Fibroblast of pulmonary artery (primary cell): Measurements from ENCODE around the gene ABCC3.

Source experiments
- DNase-seq: peaks from one replicate; pipeline ENCODE4 v3.0.0-alpha.2; 2010; ENCODE audit warnings: low read depth
- H3K4me3 ChIP-seq: replicated peaks from 2 replicates; pipeline ENCODE4 v1.5.1; 2011; ENCODE audit warnings: low read depth, mild to moderate bottlenecking, control low read depth, low read length, moderate library complexity
- CTCF ChIP-seq: IDR thresholded peaks from 2 replicates; pipeline ENCODE4 v1.5.1; 2011; ENCODE audit warnings: mild to moderate bottlenecking, control low read depth, low read length, inconsistent platforms; ENCODE audit errors: missing control alignments

The ABCC3 gene

GRCh38 chr17:50731575-50732460, 97.1 kb downstream of the ABCC3 start:
- DNase-seq: no peak
- no peak for TF ChIP-seq CTCF
- H3K4me3 ChIP-seq: no peak overlapping the region

- no peak overlapping the region for H3K4me3 ChIP-seq
- DNase-seq: no peak
- no peak for TF ChIP-seq CTCF
Measured at GRCh38 chr17:50735287-50735686, 100.6 kb downstream of the ABCC3 start.

- no peak for DNase-seq
- H3K4me3 ChIP-seq: no peak overlapping the region
- TF ChIP-seq CTCF: no peak
Measured at GRCh38 chr17:50737118-50737698, 102.5 kb downstream of the ABCC3 start.

GRCh38 chr17:50739098-50739497, 104.4 kb downstream of the ABCC3 start:
- DNase-seq: no peak
- no peak overlapping the region for H3K4me3 ChIP-seq
- TF ChIP-seq CTCF: no peak
